NCI-H345 treated with DMSO at 0.1 percent for 48 hours (cell line): ENCODE data around the gene CCM2.

Source experiments
- DNase-seq: peaks from one replicate; lab custom pipeline; 2025; ENCODE audit not compliant: unreplicated experiment; lab: John Stamatoyannopoulos, UW

The CCM2 gene

DNA sequence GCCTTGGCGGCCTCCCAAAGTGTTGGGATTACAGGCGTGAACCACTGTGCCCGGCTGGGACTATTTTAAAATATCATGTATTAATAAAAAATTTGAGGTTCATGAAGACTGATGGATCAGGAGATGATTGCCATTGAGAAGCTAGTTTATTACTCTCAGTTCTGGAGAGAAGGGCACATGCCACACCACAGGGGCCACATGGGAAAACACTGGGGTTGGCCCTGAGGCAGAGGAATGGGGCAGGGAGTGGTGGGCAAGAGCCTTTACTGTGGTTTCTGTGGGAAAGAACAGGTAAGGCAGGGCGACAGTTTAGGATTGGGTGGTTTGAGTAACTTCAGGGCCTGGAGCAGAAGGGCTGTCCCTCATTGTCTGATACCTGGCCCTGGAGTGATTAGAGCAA, 118.3 kb downstream of the CCM2 start:
- no peak for DNase-seq

DNA sequence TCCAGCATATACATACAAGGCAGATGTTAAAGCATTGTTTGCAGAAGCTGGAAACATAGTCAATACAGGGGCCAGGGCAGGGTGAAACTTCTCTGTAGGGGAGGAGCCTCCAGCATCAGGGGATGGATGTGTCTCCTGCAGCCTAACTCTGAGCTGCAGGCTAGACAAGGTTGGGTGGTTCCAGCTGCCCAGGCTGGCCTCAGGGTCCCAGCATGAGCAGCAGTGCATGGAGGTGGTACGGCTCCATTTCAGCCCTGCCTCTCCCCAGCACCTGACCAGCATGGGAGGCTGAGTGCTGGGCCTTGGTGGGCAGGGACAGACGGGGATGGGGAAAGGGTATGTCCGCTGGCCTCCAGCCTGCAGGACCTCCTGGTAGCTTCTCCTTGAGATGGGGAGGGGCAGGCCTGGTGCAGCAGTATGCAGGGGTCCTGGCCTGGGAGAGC, 118.9 kb downstream of the CCM2 start:
- no peak for DNase-seq

DNA sequence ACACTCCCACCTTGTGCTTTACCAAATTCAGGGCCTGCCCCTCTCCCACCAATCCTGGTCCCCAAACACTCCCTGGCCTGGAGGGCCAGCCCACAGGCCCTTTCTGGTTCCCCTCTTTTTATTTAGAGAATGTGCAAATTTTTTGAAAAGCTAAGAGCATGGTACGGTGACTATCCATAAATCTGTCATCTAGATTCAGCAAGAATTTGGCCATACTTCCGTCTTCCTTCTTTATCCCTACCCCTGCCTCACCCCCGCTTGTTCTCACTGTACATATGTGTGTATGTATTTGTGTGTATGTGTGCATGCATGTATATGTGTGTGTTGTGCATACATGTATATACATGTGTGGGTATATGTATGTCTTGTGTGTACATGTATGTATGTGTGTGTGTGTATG, 119.5 kb downstream of the CCM2 start:
- no peak for DNase-seq

DNA sequence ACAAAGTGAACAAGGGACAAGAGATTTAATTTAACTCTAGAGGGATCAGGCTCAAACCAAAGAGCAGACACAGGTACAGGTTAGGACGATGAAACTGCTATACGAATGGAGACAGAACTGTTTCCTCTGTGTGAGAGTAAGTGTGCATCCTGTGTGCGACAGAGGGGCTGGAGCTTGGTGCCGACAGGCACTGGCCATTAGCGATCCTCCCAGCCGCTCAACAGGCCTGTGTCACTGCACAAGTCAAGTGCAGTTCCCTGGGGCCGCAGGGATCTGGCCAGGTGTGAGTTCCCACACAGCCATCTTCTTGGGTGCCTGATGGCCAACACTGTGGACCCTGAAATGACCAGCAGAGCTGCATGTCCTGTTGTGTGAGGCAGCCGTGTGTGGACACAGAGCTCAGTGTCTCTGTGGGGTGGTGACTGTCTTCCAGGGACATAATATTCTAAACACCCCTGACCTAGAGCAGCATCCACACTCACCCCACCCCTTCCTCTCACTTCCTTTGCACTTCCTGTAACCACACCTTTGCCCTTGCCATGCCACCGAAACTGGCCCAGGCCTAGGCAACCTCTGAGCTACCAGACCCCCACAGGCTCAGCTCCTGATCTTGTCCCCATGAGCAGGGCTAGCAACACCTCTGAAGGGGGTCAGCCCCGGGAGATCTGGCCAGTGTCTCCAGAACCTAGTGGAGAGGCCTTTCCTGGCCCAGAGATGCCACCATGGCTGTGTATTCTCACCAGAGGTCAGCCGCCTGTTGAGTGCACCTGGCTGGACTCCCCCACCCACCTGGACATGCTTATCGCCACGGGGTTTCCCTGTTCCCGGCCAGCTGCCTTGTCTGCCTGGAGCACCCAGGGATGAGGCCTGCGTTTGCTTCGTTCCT, 123.2 kb downstream of the CCM2 start:
- no peak for DNase-seq

DNA sequence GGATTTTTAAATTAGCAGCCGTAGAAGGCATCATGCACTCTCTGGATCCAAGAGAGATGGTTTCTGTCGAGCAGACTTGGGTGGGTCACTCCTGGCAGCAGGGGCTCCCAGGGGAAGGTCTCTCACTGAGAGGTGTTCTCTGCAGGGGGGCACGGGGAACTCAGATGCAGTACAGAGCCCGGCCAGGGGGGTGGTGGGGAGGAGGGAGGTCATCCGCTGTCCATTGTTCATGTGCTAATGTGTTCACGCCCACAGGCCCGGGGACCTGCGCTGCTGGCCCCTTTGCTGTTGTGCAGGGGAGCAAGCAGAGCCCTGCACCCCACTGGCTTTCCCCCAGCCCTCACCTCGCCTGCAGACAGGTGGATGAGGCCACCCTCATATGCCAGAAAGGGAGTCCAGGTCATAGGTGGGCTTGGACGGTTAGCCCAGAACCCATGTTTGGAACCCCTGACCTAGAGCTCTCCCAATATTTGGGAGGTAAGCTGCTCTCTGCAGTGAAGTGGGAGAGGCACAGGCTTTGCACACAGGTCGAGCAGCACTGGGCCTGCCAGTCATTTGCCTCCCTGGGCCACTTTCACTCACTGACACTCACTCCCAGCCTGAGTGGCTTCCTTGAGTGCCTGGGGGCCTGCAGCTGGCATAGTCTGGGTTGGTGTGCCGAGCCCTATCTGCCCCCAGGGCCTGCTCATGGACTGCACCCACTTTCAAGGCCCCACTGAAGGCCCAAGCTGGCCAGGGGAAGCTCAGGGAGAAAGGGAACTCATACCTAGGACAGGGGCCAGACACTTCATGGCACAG, 124.1 kb downstream of the CCM2 start:
- no peak for DNase-seq

DNA sequence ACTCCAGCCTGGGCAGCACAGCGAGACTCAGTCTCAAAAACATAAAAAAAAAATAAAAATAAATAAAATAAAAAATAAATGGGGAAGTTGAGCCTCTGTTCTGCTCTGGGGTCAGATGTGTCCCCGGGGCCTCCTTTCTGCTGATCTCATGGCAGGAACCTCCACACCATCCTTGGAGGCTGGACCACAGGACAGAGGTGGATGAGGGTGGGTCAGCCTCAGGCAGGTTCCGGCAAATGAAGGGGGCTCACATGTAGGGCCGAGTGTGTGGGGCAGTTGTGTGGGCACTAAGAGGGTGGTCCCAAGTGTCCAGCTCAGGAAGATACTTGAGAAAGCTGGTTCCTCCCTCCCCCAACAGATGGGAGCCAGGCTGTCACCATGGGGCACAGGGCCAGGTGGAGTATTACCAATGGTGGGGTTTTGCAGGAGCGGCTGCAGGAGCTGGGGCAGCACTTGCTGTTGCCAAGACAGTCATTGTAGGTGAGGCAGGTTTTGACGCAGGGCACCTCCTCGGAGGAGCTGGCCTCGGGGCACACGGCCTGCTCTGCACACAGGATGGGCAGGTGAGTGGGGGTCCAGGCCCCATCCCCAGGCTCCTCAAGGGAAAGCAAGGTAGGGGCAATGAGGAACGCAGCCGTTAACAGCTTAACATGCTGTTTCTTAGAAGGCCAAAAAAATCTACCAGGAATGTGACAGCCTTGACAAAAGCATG, 125.3 kb downstream of the CCM2 start:
- DNase-seq: no peak
